Keratinocyte (primary cell): ENCODE measurements around the gene CFAP210. TPM values are rescaled to one million over a fixed set of nuclear protein-coding genes. Genes with fewer than 3 reads are reported as not detected.

Source experiments
- DNase-seq: peaks from one replicate; pipeline ENCODE4 v3.0.0-alpha.2; 2011; ENCODE audit warnings: low read depth, missing footprints, low spot score
- FAIRE-seq: peaks from 2 replicates; lab custom pipeline; 2011; peaks lifted over from hg19 to GRCh38; lab: Jason Lieb, UNC
- H2AFZ ChIP-seq: 2 replicates; pipeline ENCODE4 v1.6.0; 2012; ENCODE audit warnings: low read length, control low read depth, inconsistent platforms; ENCODE audit not compliant: control insufficient read depth
- H3K27ac ChIP-seq: 2 replicates; pipeline ENCODE4 v1.5.1; 2011; ENCODE audit warnings: low read length; ENCODE audit not compliant: control insufficient read depth, insufficient read depth
- H3K27me3 ChIP-seq: 3 replicates; pipeline ENCODE4 v1.6.0; 2011; ENCODE audit warnings: low read length; ENCODE audit not compliant: control insufficient read depth, insufficient read depth; ENCODE audit errors: extremely low read depth
- H3K36me3 ChIP-seq, 2 experiments: 2 replicates in 1 of 2; 3 replicates in 1 of 2; pipeline ENCODE4 v1.5.1; 2011; ENCODE audit warnings: low read length in 2 of 2, mild to moderate bottlenecking in 1 of 2; ENCODE audit not compliant: control insufficient read depth in 2 of 2, insufficient read depth in 2 of 2; ENCODE audit errors: extremely low read depth in 1 of 2
- H3K4me1 ChIP-seq: 3 replicates; pipeline ENCODE4 v1.5.1; 2011; ENCODE audit warnings: low read length; ENCODE audit not compliant: control insufficient read depth, insufficient read depth; ENCODE audit errors: extremely low read depth
- H3K4me2 ChIP-seq: 3 replicates; pipeline ENCODE4 v1.6.0; 2011; ENCODE audit warnings: low read depth, low read length; ENCODE audit not compliant: control insufficient read depth, insufficient read depth; ENCODE audit errors: extremely low read depth
- H3K4me3 ChIP-seq, 3 experiments: fragments of 200-600 bp in 1 of 3; sonication (generic) in 1 of 3; 2 replicates in 2 of 3; 3 replicates in 1 of 3; pipeline ENCODE4 v1.5.1; 2011 to 2016; ENCODE audit warnings: low read length in 3 of 3, mild to moderate bottlenecking in 3 of 3, control low read depth in 2 of 3, inconsistent platforms in 1 of 3, low read depth in 1 of 3, mixed read lengths in 1 of 3, mixed run types in 1 of 3, moderate library complexity in 1 of 3; ENCODE audit not compliant: control insufficient read depth in 2 of 3, insufficient read depth in 2 of 3; ENCODE audit errors: extremely low read depth in 1 of 3
- H3K79me2 ChIP-seq: 2 replicates; pipeline ENCODE4 v1.6.0; 2012; ENCODE audit warnings: low read length; ENCODE audit not compliant: control insufficient read depth, insufficient read depth
- H3K9ac ChIP-seq: 3 replicates; pipeline ENCODE4 v1.6.0; 2011; ENCODE audit warnings: low read length; ENCODE audit not compliant: control insufficient read depth, insufficient read depth; ENCODE audit errors: extremely low read depth
- H3K9me1 ChIP-seq: 3 replicates; pipeline ENCODE4 v1.6.0; 2011; ENCODE audit warnings: low read length; ENCODE audit not compliant: control insufficient read depth, insufficient read depth; ENCODE audit errors: extremely low read depth
- H3K9me3 ChIP-seq: 2 replicates; pipeline ENCODE4 v1.5.1; 2012; ENCODE audit warnings: low read depth, low read length; ENCODE audit not compliant: control insufficient read depth
- H4K20me1 ChIP-seq: 3 replicates; pipeline ENCODE4 v1.6.0; 2011; ENCODE audit warnings: low read length; ENCODE audit not compliant: control insufficient read depth, insufficient read depth; ENCODE audit errors: extremely low read depth
- EZH2 ChIP-seq: IDR thresholded peaks from one replicate; pipeline ENCODE4 v1.6.1; 2012; ENCODE audit warnings: inconsistent platforms, mild to moderate bottlenecking, low read length, moderate library complexity
- dilution Hi-C: fragments of 300-500 bp; cut with MboI; formaldehyde crosslinking; loops from one replicate; pipeline ENCODE4 v1.7.0; 2020; ENCODE audit warnings: low sequenced_read_pairs; ENCODE audit not compliant: extremely low pct_ligation_motif_present
- polyA plus RNA-seq, 5 experiments: library from polyadenylated mRNA; depleted of rRNA in 3 of 5; stranded (reverse) in 3 of 5; stranded (forward) in 1 of 5; unstranded in 1 of 5; fragments of >200 nt; gene quantifications; 1 replicate in 1 of 5; 2 replicates in 3 of 5; 3 replicates in 1 of 5; pipeline versions ENCODE4 v1.2.1 to v1.2.3, GENCODE V29; 2011 to 2012; ENCODE audit warnings: missing spikeins in 2 of 5, low read depth in 1 of 5, low replicate concordance in 1 of 5
- TF ChIP-seq, protein P1 (sequence below), 3 experiments: IDR thresholded peaks in 1 of 3; conservative IDR thresholded peaks in 1 of 3; optimal IDR thresholded peaks in 1 of 3; 2 replicates in 2 of 3; 3 replicates in 1 of 3; pipeline versions ENCODE3 to v1.5.1; 2011; ENCODE audit warnings: low read length in 3 of 3, mild to moderate bottlenecking in 3 of 3, moderate library complexity in 2 of 3, control low read depth in 1 of 3, inconsistent platforms in 1 of 3; ENCODE audit not compliant: insufficient read depth in 2 of 3; ENCODE audit errors: extremely low read depth in 1 of 3

CFAP210 gene
- polyA plus RNA-seq, 1 donor (not counting 4 experiments of a cell fraction or from before 2014, with no cell fraction given) = 0.30 TPM

GRCh38 chr2:169705927-169706326, 11.7 kb upstream of the CFAP210 start:
- no peak for FAIRE-seq
- Histone ChIP-seq H3K4me3 (no peak overlapping the region), H3K27me3 (no peaks in the 10 kb centered on the region), H3K36me3 (peaks cover 0 to 5% of the 10 kb centered on the region in 2 experiments), H3K4me1 (no peaks in the 10 kb centered on the region), H4K20me1 (no peaks in the 10 kb centered on the region), H3K79me2 (no peaks in the 10 kb centered on the region), H3K9me3 (no peaks in the 10 kb centered on the region), H3K9me1 (no peaks in the 10 kb centered on the region), H3K9ac (no peak overlapping the region), H2AFZ (no peak overlapping the region), H3K4me2 (no peak overlapping the region), H3K27ac (no peak overlapping the region)
- TF ChIP-seq, protein P1, sequence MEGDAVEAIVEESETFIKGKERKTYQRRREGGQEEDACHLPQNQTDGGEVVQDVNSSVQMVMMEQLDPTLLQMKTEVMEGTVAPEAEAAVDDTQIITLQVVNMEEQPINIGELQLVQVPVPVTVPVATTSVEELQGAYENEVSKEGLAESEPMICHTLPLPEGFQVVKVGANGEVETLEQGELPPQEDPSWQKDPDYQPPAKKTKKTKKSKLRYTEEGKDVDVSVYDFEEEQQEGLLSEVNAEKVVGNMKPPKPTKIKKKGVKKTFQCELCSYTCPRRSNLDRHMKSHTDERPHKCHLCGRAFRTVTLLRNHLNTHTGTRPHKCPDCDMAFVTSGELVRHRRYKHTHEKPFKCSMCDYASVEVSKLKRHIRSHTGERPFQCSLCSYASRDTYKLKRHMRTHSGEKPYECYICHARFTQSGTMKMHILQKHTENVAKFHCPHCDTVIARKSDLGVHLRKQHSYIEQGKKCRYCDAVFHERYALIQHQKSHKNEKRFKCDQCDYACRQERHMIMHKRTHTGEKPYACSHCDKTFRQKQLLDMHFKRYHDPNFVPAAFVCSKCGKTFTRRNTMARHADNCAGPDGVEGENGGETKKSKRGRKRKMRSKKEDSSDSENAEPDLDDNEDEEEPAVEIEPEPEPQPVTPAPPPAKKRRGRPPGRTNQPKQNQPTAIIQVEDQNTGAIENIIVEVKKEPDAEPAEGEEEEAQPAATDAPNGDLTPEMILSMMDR (optimal IDR thresholded peaks at IDR 0.05 in 1 of 3, IDR thresholded peaks at IDR 0.05 in 1 of 3, conservative IDR thresholded peaks at IDR 0.05 in 1 of 3; ENCODE audit: extremely low read depth in 1 of 3, insufficient read depth in 2 of 3, low read length in 3 of 3) = no peak
- no peak for TF ChIP-seq EZH2
- DNase-seq = no peak
- dilution Hi-C loops = no loop called here

DNA sequence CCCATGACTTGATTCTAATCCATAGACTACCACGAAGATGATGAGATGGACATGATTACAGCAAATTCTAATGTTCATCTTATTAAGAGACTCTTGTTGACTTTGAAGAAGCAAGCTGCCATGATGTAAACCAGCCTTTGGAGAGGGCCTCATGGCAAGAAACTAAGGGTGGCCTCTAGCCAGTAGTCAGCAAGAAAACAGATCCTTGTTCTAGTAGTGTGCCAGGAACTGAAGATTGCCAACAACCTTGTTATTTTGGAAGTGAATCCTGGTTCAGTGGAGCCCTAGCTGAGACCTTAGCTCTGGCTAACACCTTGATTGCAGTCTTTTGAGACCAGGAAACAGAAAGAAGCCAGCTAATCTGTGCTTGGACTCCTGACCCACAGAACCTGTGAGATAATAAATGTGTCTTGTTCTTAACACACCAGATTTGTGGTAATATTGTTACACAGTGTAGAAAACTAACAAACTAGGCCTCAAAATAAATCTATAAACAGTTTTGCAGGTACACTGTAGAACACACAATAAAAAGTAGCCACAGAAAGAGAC, 10.0 kb upstream of the CFAP210 start:
- dilution Hi-C loops = no loop called here
- TF ChIP-seq EZH2 = no peak
- TF ChIP-seq, protein P1 (optimal IDR thresholded peaks at IDR 0.05 in 1 of 3, IDR thresholded peaks at IDR 0.05 in 1 of 3, conservative IDR thresholded peaks at IDR 0.05 in 1 of 3; ENCODE audit: extremely low read depth in 1 of 3, insufficient read depth in 2 of 3, low read length in 3 of 3) = no peak
- no peak overlapping the region for H3K4me3 ChIP-seq
- no peak overlapping the region for H2AFZ ChIP-seq
- DNase-seq (no peak), FAIRE-seq (no peak)
- H3K27me3 ChIP-seq = no peaks in the 10 kb centered on the region
- no peaks in the 10 kb centered on the region for H3K9me3 ChIP-seq
- no peaks in the 10 kb centered on the region for H4K20me1 ChIP-seq
- no peaks in the 10 kb centered on the region for H3K9me1 ChIP-seq
- no peak overlapping the region for H3K4me2 ChIP-seq
- no peak overlapping the region for H3K9ac ChIP-seq
- H3K4me1 ChIP-seq = no peaks in the 10 kb centered on the region
- H3K27ac ChIP-seq = no peak overlapping the region
- peaks cover 0 to 5% of the 10 kb centered on the region in 2 experiments for H3K36me3 ChIP-seq
- no peaks in the 10 kb centered on the region for H3K79me2 ChIP-seq
